IPS-20b (cell line): ENCODE measurements around the gene ACOXL.

Experiments
- H3K27ac ChIP-seq: one replicate; pipeline ENCODE4 v1.5.1; 2013; ENCODE audit warnings: low read length
- H3K27me3 ChIP-seq: 2 replicates; pipeline ENCODE4 v1.6.1; 2013; ENCODE audit warnings: mild to moderate bottlenecking, low read length, inconsistent platforms; ENCODE audit not compliant: insufficient read depth
- H3K36me3 ChIP-seq: 2 replicates; pipeline ENCODE4 v1.6.1; 2013; ENCODE audit warnings: low read depth, mild to moderate bottlenecking, inconsistent platforms, low read length, moderate library complexity; ENCODE audit not compliant: insufficient read depth
- H3K4me1 ChIP-seq: 2 replicates; pipeline ENCODE4 v1.6.1; 2013; ENCODE audit warnings: mild to moderate bottlenecking, control low read depth, inconsistent platforms, low read length, moderate library complexity; ENCODE audit not compliant: insufficient read depth
- H3K4me3 ChIP-seq: 2 replicates; pipeline ENCODE4 v1.5.1; 2013; ENCODE audit warnings: mild to moderate bottlenecking, low read length, inconsistent platforms
- H3K9ac ChIP-seq: 2 replicates; pipeline ENCODE4 v1.6.1; 2013; ENCODE audit warnings: low read depth, mild to moderate bottlenecking, inconsistent platforms, low read length, moderate library complexity
- H3K9me3 ChIP-seq: 2 replicates; pipeline ENCODE4 v1.6.1; 2013; ENCODE audit warnings: mild to moderate bottlenecking, low read depth, low read length, inconsistent platforms; ENCODE audit not compliant: insufficient read depth

The ACOXL gene

GRCh38 chr2:110816404-110817365 is 84.3 kb downstream of the ACOXL start:
- peaks cover 4% of the 10 kb centered on the region; the same call in 1 of the 2 replicates for H3K4me1 ChIP-seq
- H3K9me3 ChIP-seq: no peaks in the 10 kb centered on the region
- H3K27me3 ChIP-seq: no peaks in the 10 kb centered on the region
- H3K9ac ChIP-seq: no peak overlapping the region
- H3K27ac ChIP-seq: no peak overlapping the region
- peaks cover 20% of the 10 kb centered on the region; the same call in 1 of the 2 replicates for H3K36me3 ChIP-seq
- H3K4me3 ChIP-seq: no peak overlapping the region

DNA sequence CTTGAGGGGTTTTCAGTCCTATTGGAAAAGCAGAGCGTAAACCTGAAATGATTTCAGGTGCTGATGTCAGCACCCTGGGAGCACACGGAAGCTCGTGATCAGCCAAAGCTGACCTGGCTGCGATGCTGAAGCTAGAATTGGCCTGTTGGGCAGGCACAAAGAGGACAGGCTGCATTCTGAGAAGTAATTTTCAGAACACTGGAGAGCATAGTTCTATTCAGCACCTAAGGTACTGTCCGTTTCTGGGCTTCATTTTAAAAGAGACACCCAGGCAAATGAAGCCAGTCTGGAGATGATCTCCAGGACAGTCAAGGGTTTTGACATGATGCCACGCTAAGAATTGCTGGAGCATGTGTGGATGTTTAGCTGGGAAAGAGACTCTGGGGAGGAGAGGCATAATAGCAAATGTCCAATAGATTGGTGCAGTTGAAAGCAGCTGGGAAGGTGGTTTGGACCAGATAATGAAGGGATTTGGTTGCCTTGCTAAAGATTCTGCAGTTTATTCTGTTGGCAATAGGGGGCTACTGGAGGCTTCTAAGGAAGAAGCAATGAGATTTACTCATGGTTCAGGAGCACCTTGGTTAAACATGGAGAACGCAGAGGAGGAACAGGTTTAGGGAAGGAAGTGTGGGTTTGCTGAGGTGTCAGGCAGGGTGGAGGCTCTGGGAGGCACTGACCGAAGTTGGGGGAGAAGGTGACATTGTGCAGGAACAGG is 86.6 kb downstream of the ACOXL start:
- Histone ChIP-seq H3K9me3 (peaks cover 4% of the 10 kb centered on the region; the same call in 1 of the 2 replicates), H3K36me3 (peaks cover 14% of the 10 kb centered on the region), H3K4me3 (no peak overlapping the region), H3K27me3 (no peaks in the 10 kb centered on the region), H3K4me1 (no peaks in the 10 kb centered on the region), H3K9ac (no peak overlapping the region), H3K27ac (no peak overlapping the region)

DNA sequence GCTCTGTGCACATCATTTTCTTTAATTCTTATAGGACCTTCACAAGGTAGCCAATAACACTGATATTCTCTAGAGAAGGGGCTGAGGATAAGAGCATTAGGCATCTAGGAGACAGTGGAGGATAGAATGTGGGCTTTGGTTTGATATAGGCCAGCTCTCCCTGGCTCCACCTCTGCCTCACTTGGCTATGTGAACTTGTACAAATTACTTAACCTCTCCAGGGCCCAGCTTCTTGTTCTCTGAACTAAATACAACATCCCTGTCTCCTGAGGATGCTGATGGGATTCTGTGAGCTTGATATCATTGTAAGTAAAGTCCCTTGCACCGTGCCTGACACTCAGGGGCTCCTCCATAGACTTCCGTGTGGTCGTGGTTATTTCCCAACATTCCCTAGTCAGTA is 87.3 kb downstream of the ACOXL start:
- H3K27ac ChIP-seq: no peak overlapping the region
- H3K27me3 ChIP-seq: no peaks in the 10 kb centered on the region
- peaks cover 8% of the 10 kb centered on the region; the same call in 1 of the 2 replicates for H3K9me3 ChIP-seq
- H3K4me3 ChIP-seq: no peak overlapping the region
- no peaks in the 10 kb centered on the region for H3K4me1 ChIP-seq
- peaks cover 16% of the 10 kb centered on the region for H3K36me3 ChIP-seq
- H3K9ac ChIP-seq: no peak overlapping the region

GRCh38 chr2:110820128-110820527 is 87.8 kb downstream of the ACOXL start:
- Histone ChIP-seq H3K36me3 (peaks cover 18% of the 10 kb centered on the region), H3K27ac (no peak overlapping the region), H3K27me3 (no peaks in the 10 kb centered on the region), H3K4me1 (no peaks in the 10 kb centered on the region), H3K9me3 (peaks cover 8% of the 10 kb centered on the region; the same call in 1 of the 2 replicates), H3K9ac (no peak overlapping the region), H3K4me3 (no peak overlapping the region)

DNA sequence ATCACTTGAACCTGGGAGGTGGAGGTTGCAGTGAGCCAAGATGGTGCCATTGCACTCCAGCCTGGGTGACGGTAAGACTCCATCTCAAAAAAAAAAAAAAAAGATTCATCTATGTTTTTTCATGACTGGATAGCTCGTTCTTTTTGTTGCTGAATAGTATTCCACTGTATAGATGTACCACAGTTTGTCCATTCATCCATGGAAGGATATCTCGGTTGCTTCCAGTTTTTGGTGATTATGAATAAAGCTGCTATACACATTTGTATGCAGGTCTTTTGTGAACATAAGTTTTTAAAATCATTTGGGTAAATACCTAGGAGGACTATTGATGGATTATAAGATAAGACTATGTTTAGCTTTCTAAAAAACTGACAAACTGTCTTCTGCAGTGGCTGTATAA is 90.8 kb downstream of the ACOXL start:
- Histone ChIP-seq H3K4me1 (no peaks in the 10 kb centered on the region), H3K9ac (no peak overlapping the region), H3K4me3 (no peak overlapping the region), H3K9me3 (peaks cover 8% of the 10 kb centered on the region; the same call in 1 of the 2 replicates), H3K27me3 (no peaks in the 10 kb centered on the region), H3K27ac (no peak overlapping the region), H3K36me3 (peaks cover 14% of the 10 kb centered on the region)

DNA sequence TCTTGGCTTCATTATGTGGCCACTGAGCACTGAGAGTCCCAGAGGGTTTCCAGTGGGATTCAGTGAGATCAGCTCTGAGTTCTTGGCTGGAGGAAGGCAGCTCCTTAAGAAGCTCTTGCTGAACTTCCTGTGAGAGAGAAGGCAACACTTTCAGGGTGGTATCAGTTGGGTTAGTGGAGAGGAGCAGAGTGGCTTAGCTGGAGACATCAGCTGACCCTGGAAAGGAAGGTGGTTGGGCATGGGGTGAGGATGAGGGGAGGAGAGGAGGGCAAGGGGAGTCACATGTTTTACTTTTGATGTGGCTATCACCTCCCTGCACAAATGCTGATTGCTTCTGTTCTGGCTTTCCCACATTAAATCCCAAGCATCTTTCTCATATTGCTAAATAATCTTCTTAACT is 95.1 kb downstream of the ACOXL start:
- H3K27ac ChIP-seq: no peak overlapping the region
- H3K9me3 ChIP-seq: peaks cover 8% of the 10 kb centered on the region; the same call in 1 of the 2 replicates
- H3K27me3 ChIP-seq: no peaks in the 10 kb centered on the region
- peaks cover 10% of the 10 kb centered on the region for H3K36me3 ChIP-seq
- no peaks in the 10 kb centered on the region for H3K4me1 ChIP-seq
- no peak overlapping the region for H3K9ac ChIP-seq
- no peak overlapping the region for H3K4me3 ChIP-seq

- Histone ChIP-seq H3K4me1 (peaks cover 5% of the 10 kb centered on the region), H3K9me3 (peaks cover 8% of the 10 kb centered on the region; the same call in 1 of the 2 replicates), H3K27me3 (no peaks in the 10 kb centered on the region), H3K4me3 (no peak overlapping the region), H3K27ac (no peak overlapping the region), H3K36me3 (peaks cover 7% of the 10 kb centered on the region), H3K9ac (no peak overlapping the region)
Observed at GRCh38 chr2:110828330-110828729, 96.0 kb downstream of the ACOXL start.

GRCh38 chr2:110829413-110830146 is 97.2 kb downstream of the ACOXL start:
- peaks cover 3% of the 10 kb centered on the region; the same call in 1 of the 2 replicates for H3K36me3 ChIP-seq
- no peak overlapping the region for H3K9ac ChIP-seq
- no peaks in the 10 kb centered on the region for H3K27me3 ChIP-seq
- H3K4me1 ChIP-seq: peaks cover 17% of the 10 kb centered on the region
- H3K4me3 ChIP-seq: no peak overlapping the region
- no peak overlapping the region for H3K27ac ChIP-seq
- H3K9me3 ChIP-seq: no peaks in the 10 kb centered on the region

- H3K9ac ChIP-seq: no peak overlapping the region
- no peaks in the 10 kb centered on the region for H3K27me3 ChIP-seq
- H3K4me1 ChIP-seq: peaks cover 45% of the 10 kb centered on the region
- no peak overlapping the region for H3K4me3 ChIP-seq
- H3K36me3 ChIP-seq: no peaks in the 10 kb centered on the region
- no peaks in the 10 kb centered on the region for H3K9me3 ChIP-seq
- H3K27ac ChIP-seq: no peak overlapping the region
Observed at GRCh38 chr2:110832740-110833139, 100.4 kb downstream of the ACOXL start.

GRCh38 chr2:110834134-110834827 is 101.9 kb downstream of the ACOXL start:
- no peaks in the 10 kb centered on the region for H3K9me3 ChIP-seq
- no peaks in the 10 kb centered on the region for H3K36me3 ChIP-seq
- H3K4me3 ChIP-seq: peak overlapping the region; percentile 29
- H3K27me3 ChIP-seq: no peaks in the 10 kb centered on the region
- H3K4me1 ChIP-seq: peaks cover 59% of the 10 kb centered on the region
- peak overlapping the region; percentile 62 for H3K27ac ChIP-seq
- peak overlapping the region; percentile 29; the same call in 1 of the 2 replicates for H3K9ac ChIP-seq

DNA sequence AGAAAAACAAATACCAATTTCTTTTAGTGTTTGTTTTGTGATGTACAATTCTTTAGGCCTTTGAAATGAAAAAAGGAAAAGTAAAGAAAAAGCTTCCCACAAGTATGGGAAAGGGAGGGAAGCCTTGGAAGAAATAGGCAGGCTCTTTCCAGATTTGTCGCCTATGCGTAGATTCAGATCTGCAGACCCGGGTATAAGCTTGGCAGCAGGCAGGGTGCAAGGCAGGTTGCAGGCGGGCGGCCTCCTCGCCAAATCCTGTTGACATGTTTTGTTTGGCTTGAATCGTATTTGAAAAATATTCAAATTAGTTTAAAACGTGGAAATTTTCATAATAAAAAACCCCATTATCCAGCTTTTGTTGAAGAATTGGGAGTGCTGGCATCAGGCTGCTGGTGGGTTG is 104.3 kb downstream of the ACOXL start:
- Histone ChIP-seq H3K27me3 (no peaks in the 10 kb centered on the region), H3K9ac (no peak overlapping the region), H3K9me3 (no peaks in the 10 kb centered on the region), H3K4me1 (peaks cover 59% of the 10 kb centered on the region), H3K36me3 (no peaks in the 10 kb centered on the region), H3K4me3 (no peak overlapping the region; the same call in 1 of the 2 replicates), H3K27ac (peak overlapping the region; percentile 43)
